DND-41 (cell line): ENCODE measurements around the gene RNLS.

ENCODE experiments used
- ATAC-seq: fragments of 200-7000 bp; cut with Tn5 transposase; 3 replicates; pipeline ENCODE4 v1.9.1; 2021; ENCODE audit warnings: low read depth; ENCODE audit not compliant: insufficient read depth
- DNase-seq: peaks from one replicate; pipeline ENCODE4 v3.0.0-alpha.2; 2020
- H2AFZ ChIP-seq: 2 replicates; pipeline ENCODE4 v1.6.0; 2012; ENCODE audit warnings: low read depth, low read length
- H3K27ac ChIP-seq: 2 replicates; pipeline ENCODE4 v1.5.1; 2012; ENCODE audit warnings: low read length, inconsistent platforms
- H3K27me3 ChIP-seq: fragments of 200-600 bp; sonication (generic); 2 replicates; pipeline ENCODE4 v1.6.0; 2012; ENCODE audit warnings: low read length, mild to moderate bottlenecking, inconsistent platforms; ENCODE audit not compliant: insufficient read depth, poor library complexity
- H3K36me3 ChIP-seq: 2 replicates; pipeline ENCODE4 v1.5.1; 2012; ENCODE audit warnings: low read length, inconsistent platforms; ENCODE audit not compliant: insufficient read depth
- H3K4me1 ChIP-seq: 2 replicates; pipeline ENCODE4 v1.5.1; 2012; ENCODE audit warnings: mild to moderate bottlenecking, low read length; ENCODE audit not compliant: insufficient read depth
- H3K4me2 ChIP-seq: 2 replicates; pipeline ENCODE4 v1.6.0; 2012; ENCODE audit warnings: mild to moderate bottlenecking, moderate library complexity, low read length, inconsistent platforms; ENCODE audit not compliant: insufficient read depth
- H3K4me3 ChIP-seq, 2 experiments: fragments of 200-600 bp in 1 of 2; shearing (Covaris generic) in 1 of 2; 2 replicates each; pipeline ENCODE4 v1.5.1; 2012 to 2016; ENCODE audit warnings: inconsistent platforms in 2 of 2, low read length in 2 of 2, mild to moderate bottlenecking in 2 of 2, low read depth in 1 of 2, moderate library complexity in 1 of 2
- H3K79me2 ChIP-seq: 2 replicates; pipeline ENCODE4 v1.6.0; 2012; ENCODE audit warnings: low read length, inconsistent platforms; ENCODE audit not compliant: insufficient read depth
- H3K9ac ChIP-seq: 2 replicates; pipeline ENCODE4 v1.6.0; 2012; ENCODE audit warnings: low read depth, mild to moderate bottlenecking, inconsistent platforms, low read length, moderate library complexity
- H3K9me3 ChIP-seq: 2 replicates; pipeline ENCODE4 v1.5.1; 2012; ENCODE audit warnings: low read length, moderate library complexity, mild to moderate bottlenecking, inconsistent platforms; ENCODE audit not compliant: insufficient read depth, severe bottlenecking
- H4K20me1 ChIP-seq: 2 replicates; pipeline ENCODE4 v1.6.0; 2012; ENCODE audit warnings: low read length; ENCODE audit not compliant: insufficient read depth
- CTCF ChIP-seq: IDR thresholded peaks from 2 replicates; pipeline ENCODE4 v1.5.1; 2012; ENCODE audit warnings: borderline replicate concordance, low read length, moderate library complexity, mild to moderate bottlenecking; ENCODE audit not compliant: poor library complexity, severe bottlenecking; ENCODE audit errors: extremely low read depth
- EZH2 ChIP-seq: IDR thresholded peaks from 3 replicates; pipeline ENCODE4 v1.6.1; 2012; ENCODE audit warnings: borderline replicate concordance, low read depth, mild to moderate bottlenecking, moderate library complexity, low read length, inconsistent platforms; ENCODE audit not compliant: severe bottlenecking

Gene RNLS

GRCh38 chr10:88347022-88347421, 236.1 kb downstream of the RNLS start:
- no peak overlapping the region for H3K4me2 ChIP-seq
- H3K4me3 ChIP-seq: no peak overlapping the region
- H3K9me3 ChIP-seq: peaks cover 5% of the 10 kb centered on the region
- no peaks in the 10 kb centered on the region for H3K79me2 ChIP-seq
- H3K36me3 ChIP-seq: no peaks in the 10 kb centered on the region
- no peaks in the 10 kb centered on the region for H3K27me3 ChIP-seq
- TF ChIP-seq CTCF (no peak), EZH2 (no peak)
- no peak overlapping the region for H2AFZ ChIP-seq
- ATAC-seq (no peak), DNase-seq (no peak)
- H3K27ac ChIP-seq: no peak overlapping the region
- H3K9ac ChIP-seq: no peak overlapping the region
- peaks cover 35% of the 10 kb centered on the region for H3K4me1 ChIP-seq
- no peaks in the 10 kb centered on the region for H4K20me1 ChIP-seq

GRCh38 chr10:88346144-88346977, 236.8 kb downstream of the RNLS start:
- H3K79me2 ChIP-seq: no peaks in the 10 kb centered on the region
- no peak for DNase-seq
- H3K4me2 ChIP-seq: no peak overlapping the region
- peaks cover 5% of the 10 kb centered on the region for H3K9me3 ChIP-seq
- H4K20me1 ChIP-seq: no peaks in the 10 kb centered on the region
- H3K27me3 ChIP-seq: no peaks in the 10 kb centered on the region
- no peaks in the 10 kb centered on the region for H3K36me3 ChIP-seq
- no peak for ATAC-seq
- H3K4me1 ChIP-seq: peaks cover 35% of the 10 kb centered on the region
- H2AFZ ChIP-seq: no peak overlapping the region
- H3K27ac ChIP-seq: no peak overlapping the region
- no peak overlapping the region for H3K9ac ChIP-seq
- TF ChIP-seq EZH2 (no peak), CTCF (no peak)
- H3K4me3 ChIP-seq: no peak overlapping the region

GRCh38 chr10:88343761-88344484, 239.2 kb downstream of the RNLS start:
- TF ChIP-seq CTCF (no peak), EZH2 (no peak)
- ATAC-seq: no peak

More at GRCh38 chr10:88343761-88344484, 239.2 kb downstream of the RNLS start:
- Histone ChIP-seq H4K20me1 (no peaks in the 10 kb centered on the region), H3K4me1 (peaks cover 25% of the 10 kb centered on the region; the same call in 1 of the 2 replicates), H3K9me3 (no peaks in the 10 kb centered on the region), H3K9ac (no peak overlapping the region), H3K4me2 (no peak overlapping the region), H3K36me3 (no peaks in the 10 kb centered on the region), H3K79me2 (no peaks in the 10 kb centered on the region), H2AFZ (no peak overlapping the region), H3K27me3 (no peaks in the 10 kb centered on the region), H3K4me3 (no peak overlapping the region), H3K27ac (no peak overlapping the region)
- DNase-seq: no peak
